Parathyroid adenoma (tissue), 2 donors: ENCODE data around the gene TMOD1.

Experiments used
- H2AFZ ChIP-seq: fragments of 300-600 bp; sonication (generic); one replicate; pipeline ENCODE4 v1.7.0; 2017; ENCODE audit warnings: antibody characterized with exemption, mild to moderate bottlenecking
- H3K27ac ChIP-seq: fragments of 300-600 bp; sonication (generic); one replicate; pipeline ENCODE4 v1.7.0; 2017
- H3K27me3 ChIP-seq: fragments of 300-600 bp; sonication (generic); one replicate; pipeline ENCODE4 v1.7.0; 2017; ENCODE audit warnings: low read length; ENCODE audit not compliant: control insufficient read depth, insufficient read depth
- H3K36me3 ChIP-seq: fragments of 300-600 bp; sonication (generic); one replicate; pipeline ENCODE4 v1.7.0; 2017; ENCODE audit warnings: low read length; ENCODE audit not compliant: control insufficient read depth, insufficient read depth
- H3K4me1 ChIP-seq: fragments of 300-600 bp; sonication (generic); one replicate; pipeline ENCODE4 v1.7.0; 2017; ENCODE audit warnings: control low read depth
- H3K4me2 ChIP-seq: fragments of 300-600 bp; sonication (generic); one replicate; pipeline ENCODE4 v1.7.0; 2017; ENCODE audit warnings: low read length
- H3K4me3 ChIP-seq: fragments of 300-600 bp; sonication (generic); one replicate; pipeline ENCODE4 v1.7.0; 2017; ENCODE audit warnings: low read depth, low read length
- H3K79me2 ChIP-seq: fragments of 300-600 bp; sonication (generic); one replicate; pipeline ENCODE4 v1.7.0; 2017; ENCODE audit warnings: control low read depth
- H3K9ac ChIP-seq: fragments of 300-600 bp; sonication (generic); one replicate; pipeline ENCODE4 v1.7.0; 2017; ENCODE audit warnings: mild to moderate bottlenecking
- H3K9me3 ChIP-seq: fragments of 300-600 bp; sonication (generic); one replicate; pipeline ENCODE4 v1.7.0; 2017; ENCODE audit warnings: low read length; ENCODE audit not compliant: control insufficient read depth
- TF ChIP-seq, protein P1 (sequence below): fragments of 300-600 bp; sonication (generic); IDR thresholded peaks from one replicate; pipeline ENCODE4 v1.7.0; 2017; ENCODE audit warnings: antibody characterized with exemption, mild to moderate bottlenecking
- donor health status: primary hyperparathyroidism.

Gene TMOD1

DNA sequence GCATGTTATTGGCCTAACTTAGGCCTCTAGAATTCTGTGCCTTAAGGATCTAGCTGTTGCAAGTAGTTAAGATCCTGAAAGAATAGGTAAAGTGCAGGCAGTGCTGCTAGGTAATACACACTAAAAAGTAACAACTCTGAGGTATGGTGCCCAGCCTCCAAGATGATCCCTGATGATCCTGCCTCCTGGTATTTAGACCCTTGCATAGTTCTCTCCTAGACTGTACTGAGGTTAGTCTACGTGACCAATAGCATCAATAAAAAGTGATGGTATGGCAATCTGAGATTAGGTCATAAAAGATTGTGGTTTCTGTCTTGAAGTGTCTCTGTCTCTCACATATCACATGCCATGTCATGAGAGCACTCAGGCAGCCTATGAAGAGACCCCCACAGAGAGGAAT lies 122.5 kb downstream of the TMOD1 start:
- no peaks in the 10 kb centered on the region for H3K9me3 ChIP-seq
- no peaks in the 10 kb centered on the region for H3K79me2 ChIP-seq
- TF ChIP-seq, protein P1, sequence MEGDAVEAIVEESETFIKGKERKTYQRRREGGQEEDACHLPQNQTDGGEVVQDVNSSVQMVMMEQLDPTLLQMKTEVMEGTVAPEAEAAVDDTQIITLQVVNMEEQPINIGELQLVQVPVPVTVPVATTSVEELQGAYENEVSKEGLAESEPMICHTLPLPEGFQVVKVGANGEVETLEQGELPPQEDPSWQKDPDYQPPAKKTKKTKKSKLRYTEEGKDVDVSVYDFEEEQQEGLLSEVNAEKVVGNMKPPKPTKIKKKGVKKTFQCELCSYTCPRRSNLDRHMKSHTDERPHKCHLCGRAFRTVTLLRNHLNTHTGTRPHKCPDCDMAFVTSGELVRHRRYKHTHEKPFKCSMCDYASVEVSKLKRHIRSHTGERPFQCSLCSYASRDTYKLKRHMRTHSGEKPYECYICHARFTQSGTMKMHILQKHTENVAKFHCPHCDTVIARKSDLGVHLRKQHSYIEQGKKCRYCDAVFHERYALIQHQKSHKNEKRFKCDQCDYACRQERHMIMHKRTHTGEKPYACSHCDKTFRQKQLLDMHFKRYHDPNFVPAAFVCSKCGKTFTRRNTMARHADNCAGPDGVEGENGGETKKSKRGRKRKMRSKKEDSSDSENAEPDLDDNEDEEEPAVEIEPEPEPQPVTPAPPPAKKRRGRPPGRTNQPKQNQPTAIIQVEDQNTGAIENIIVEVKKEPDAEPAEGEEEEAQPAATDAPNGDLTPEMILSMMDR: no peak
- no peaks in the 10 kb centered on the region for H3K27me3 ChIP-seq
- no peak overlapping the region for H3K4me3 ChIP-seq
- no peak overlapping the region for H3K9ac ChIP-seq
- no peaks in the 10 kb centered on the region for H3K36me3 ChIP-seq
- H3K4me1 ChIP-seq: no peaks in the 10 kb centered on the region
- no peak overlapping the region for H2AFZ ChIP-seq
- no peak overlapping the region for H3K4me2 ChIP-seq
- H3K27ac ChIP-seq: no peak overlapping the region

DNA sequence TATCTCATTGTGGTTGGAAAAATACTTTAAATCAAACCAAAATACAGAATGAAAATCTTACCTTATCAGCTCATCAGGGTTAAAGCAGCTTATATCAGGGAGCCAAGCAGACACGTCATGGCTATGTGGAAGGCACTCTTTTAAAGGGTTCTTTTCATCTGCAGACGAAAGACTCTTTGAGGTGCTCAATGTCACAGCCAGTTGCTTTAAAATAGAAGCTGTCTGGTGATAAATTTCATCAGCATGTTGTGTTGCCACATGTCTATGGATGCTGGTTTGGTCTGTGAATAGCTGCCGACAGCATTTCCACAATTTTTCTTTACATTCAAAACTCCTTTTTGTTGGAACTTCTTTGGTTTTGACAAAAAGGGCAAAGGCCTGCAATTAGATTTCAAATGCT lies 124.2 kb downstream of the TMOD1 start:
- TF ChIP-seq, protein P1: no peak
- H3K27ac ChIP-seq: no peak overlapping the region
- H2AFZ ChIP-seq: no peak overlapping the region
- H3K4me2 ChIP-seq: no peak overlapping the region
- peaks cover 6% of the 10 kb centered on the region for H3K79me2 ChIP-seq
- H3K4me1 ChIP-seq: no peaks in the 10 kb centered on the region
- H3K9ac ChIP-seq: no peak overlapping the region
- H3K4me3 ChIP-seq: no peak overlapping the region
- no peaks in the 10 kb centered on the region for H3K9me3 ChIP-seq
- H3K27me3 ChIP-seq: no peaks in the 10 kb centered on the region
- no peaks in the 10 kb centered on the region for H3K36me3 ChIP-seq

DNA sequence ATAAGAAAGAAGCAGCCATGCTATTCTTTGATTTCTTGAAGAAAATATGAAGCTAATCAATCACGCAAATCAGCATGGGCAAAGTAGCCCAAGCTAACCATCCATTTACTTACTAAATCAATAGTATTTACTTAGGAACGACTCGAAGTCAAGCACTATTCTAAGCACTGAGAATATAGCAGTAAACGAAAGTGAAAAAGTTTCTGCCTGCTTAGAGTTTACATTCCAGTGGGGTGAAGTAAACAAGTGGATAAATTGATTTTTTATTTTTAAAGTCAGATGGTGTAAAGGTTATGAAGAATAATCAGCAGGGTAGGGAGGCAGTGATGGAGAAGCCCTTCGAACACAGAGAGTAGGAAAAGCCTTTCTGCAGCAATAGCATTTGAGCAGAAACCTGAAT lies 126.2 kb downstream of the TMOD1 start:
- no peaks in the 10 kb centered on the region for H3K36me3 ChIP-seq
- H3K79me2 ChIP-seq: peaks cover 9% of the 10 kb centered on the region
- H3K27me3 ChIP-seq: no peaks in the 10 kb centered on the region
- H3K4me3 ChIP-seq: no peak overlapping the region
- H3K9ac ChIP-seq: no peak overlapping the region
- no peak overlapping the region for H3K27ac ChIP-seq
- no peak overlapping the region for H2AFZ ChIP-seq
- H3K9me3 ChIP-seq: no peaks in the 10 kb centered on the region
- TF ChIP-seq, protein P1: no peak
- peaks cover 5% of the 10 kb centered on the region for H3K4me1 ChIP-seq
- no peak overlapping the region for H3K4me2 ChIP-seq

DNA sequence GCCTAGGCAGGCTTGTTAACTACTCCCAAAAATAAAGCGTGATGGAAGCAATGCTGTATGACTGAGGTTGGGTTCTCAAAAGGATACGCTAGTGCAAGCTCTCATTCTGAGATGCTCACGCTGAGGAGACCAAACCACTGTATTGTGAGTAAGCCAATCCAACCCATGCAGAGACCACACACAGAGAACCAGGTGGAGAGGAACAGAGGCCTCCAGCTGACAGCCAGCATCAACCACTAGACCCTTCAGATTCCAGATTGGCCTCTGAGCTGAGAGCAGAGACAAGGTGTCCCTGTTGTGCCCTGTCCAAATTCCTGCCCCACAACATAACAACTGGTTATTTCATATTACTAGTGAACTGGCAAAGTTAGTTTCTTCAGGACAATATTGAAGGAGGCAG lies 127.2 kb downstream of the TMOD1 start:
- Histone ChIP-seq H3K27me3 (no peaks in the 10 kb centered on the region), H3K27ac (no peak overlapping the region), H3K4me2 (no peak overlapping the region), H3K9ac (no peak overlapping the region), H3K36me3 (no peaks in the 10 kb centered on the region), H3K4me1 (peaks cover 5% of the 10 kb centered on the region), H3K4me3 (no peak overlapping the region), H3K9me3 (no peaks in the 10 kb centered on the region), H2AFZ (no peak overlapping the region), H3K79me2 (peaks cover 9% of the 10 kb centered on the region)
- TF ChIP-seq, protein P1: no peak

DNA sequence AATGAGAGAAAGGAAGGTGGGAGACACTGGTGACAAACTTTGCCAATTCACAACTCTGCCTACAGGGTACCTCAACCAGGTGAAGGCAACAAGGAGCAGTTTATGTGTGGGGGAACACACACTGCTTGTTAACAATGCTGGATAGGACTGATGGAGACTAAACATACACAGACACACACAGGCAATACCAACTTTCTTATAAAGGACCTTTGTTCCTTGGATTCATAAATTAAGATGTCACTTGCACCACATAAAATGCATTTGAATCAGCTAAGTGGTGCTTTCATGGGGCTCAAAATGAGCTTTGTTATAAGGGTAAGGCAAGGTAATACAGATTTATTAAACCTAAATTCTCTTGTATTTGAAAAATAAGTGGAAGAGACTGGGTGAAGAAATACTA lies 127.7 kb downstream of the TMOD1 start:
- no peaks in the 10 kb centered on the region for H3K27me3 ChIP-seq
- no peak overlapping the region for H3K9ac ChIP-seq
- no peak overlapping the region for H2AFZ ChIP-seq
- H3K9me3 ChIP-seq: no peaks in the 10 kb centered on the region
- H3K4me1 ChIP-seq: peaks cover 5% of the 10 kb centered on the region
- peaks cover 9% of the 10 kb centered on the region for H3K79me2 ChIP-seq
- H3K36me3 ChIP-seq: no peaks in the 10 kb centered on the region
- TF ChIP-seq, protein P1: no peak
- no peak overlapping the region for H3K4me3 ChIP-seq
- H3K27ac ChIP-seq: no peak overlapping the region
- H3K4me2 ChIP-seq: no peak overlapping the region
